Activated CD8-positive, alpha-beta T cell treated with anti-CD3 and anti-CD28 coated beads for 36 hours (primary cell): ENCODE data around the gene GPAT2. TPM values are rescaled to one million over a fixed set of nuclear protein-coding genes. Genes with fewer than 3 reads are reported as not detected.
A peak's percentile ranks its signal among the peaks of the same experiment; 100 is the strongest.
"Not testable (repeated sequence)": the region's sequence is repeated elsewhere in the genome, so short reads cannot be mapped to it uniquely, and the experiment has no call there.

Experiments used
- ATAC-seq: fragments of 200-7000 bp; cut with Tn5 transposase; one replicate; pipeline ENCODE4 v1.10.0; 2021; ENCODE audit warnings: mild to moderate bottlenecking, moderate library complexity
- CTCF ChIA-PET: fragments of 350-600 bp; sonication (Branson Sonifier 250); formaldehyde crosslinking; loops from one replicate; lab custom pipeline; 2021; ENCODE audit warnings: antibody characterized with exemption; lab: Charles Lee
- POLR2A ChIA-PET: fragments of 350-600 bp; sonication (Branson Sonifier 250); formaldehyde crosslinking; loops from one replicate; lab custom pipeline; 2021; ENCODE audit warnings: antibody characterized with exemption; lab: Charles Lee
- DNase-seq: peaks from one replicate; pipeline ENCODE4 v3.0.0-alpha.2; 2020
- H3K27ac Mint-ChIP-seq: one replicate; pipeline ENCODE4 v1.8.0; 2021; ENCODE audit warnings: mild to moderate bottlenecking, mixed read lengths
- H3K27me3 Mint-ChIP-seq: one replicate; pipeline ENCODE4 v1.8.0; 2021; ENCODE audit warnings: mixed read lengths
- H3K36me3 Mint-ChIP-seq: one replicate; pipeline ENCODE4 v1.8.0; 2021; ENCODE audit warnings: low read depth, mixed read lengths
- H3K4me1 Mint-ChIP-seq: one replicate; pipeline ENCODE4 v1.8.0; 2021; ENCODE audit warnings: low read depth, mixed read lengths
- H3K4me3 Mint-ChIP-seq: one replicate; pipeline ENCODE4 v1.8.0; 2021; ENCODE audit warnings: mild to moderate bottlenecking, moderate library complexity, mixed read lengths
- H3K9me3 Mint-ChIP-seq: one replicate; pipeline ENCODE4 v1.8.0; 2021; ENCODE audit warnings: mixed read lengths
- CTCF ChIP-seq: fragments of 200-600 bp; IDR thresholded peaks from one replicate; pipeline ENCODE4 v1.8.0; 2022; ENCODE audit warnings: antibody characterized with exemption, mild to moderate bottlenecking
- intact Hi-C: fragments of 100-400 bp; cut with micrococcal nuclease; formaldehyde crosslinking; loops from one replicate; pipeline ENCODE4 v1.10.0; 2022
- total RNA-seq, 2 experiments: library from RNA; stranded (reverse); gene quantifications; one replicate each; pipeline ENCODE4 v1.2.3, GENCODE V29; 2021

GPAT2 gene
- total RNA-seq, 2 experiments from 2014 or later, result 9.7 to 10.2 TPM

GRCh38 chr2:95992520-95993272, 42.0 kb downstream of the GPAT2 start:
- H3K9me3 Mint-ChIP-seq, H3K4me1 Mint-ChIP-seq, H3K36me3 Mint-ChIP-seq, intact Hi-C loops: not testable (repeated sequence)
- DNase-seq (peak; percentile 70), ATAC-seq (peak; percentile 69)
- ChIA-PET POLR2A (interaction anchor here (1.1 to 2.0 kb wide), 3 partner anchors 124 to 171 kb away, joined by 3 to 5 read pairs (median 4); no protein-coding TSS in a partner anchor), CTCF (interaction anchor here (0.6 to 2.9 kb wide), 40 partner anchors 9 to 769 kb away, joined by 3 to 34 read pairs (median 4); partner anchors contain the start of genes ADRA2B, ASTL, NCAPH and STARD7)
- Mint-ChIP-seq H3K4me3 (peak overlapping the region; percentile 79), H3K27me3 (peaks cover 17% of the 10 kb centered on the region), H3K27ac (peak overlapping the region; percentile 76)
- TF ChIP-seq CTCF, result peak; percentile 91

GRCh38 chr2:95992102-95992501, 42.6 kb downstream of the GPAT2 start:
- H3K9me3 Mint-ChIP-seq, H3K4me1 Mint-ChIP-seq, intact Hi-C loops, H3K36me3 Mint-ChIP-seq: not testable (repeated sequence)
- CTCF ChIA-PET, result interaction anchor here (0.6 to 2.9 kb wide), 37 partner anchors 9 to 769 kb away, joined by 3 to 34 read pairs (median 4); partner anchors contain the start of genes ADRA2B, ASTL, NCAPH and STARD7
- POLR2A ChIA-PET, result interaction anchor here (1.1 to 2.0 kb wide), 3 partner anchors 125 to 172 kb away, joined by 3 to 5 read pairs (median 4); no protein-coding TSS in a partner anchor
- Mint-ChIP-seq H3K4me3 (peak overlapping the region; percentile 74), H3K27ac (peak overlapping the region; percentile 83), H3K27me3 (peaks cover 16% of the 10 kb centered on the region)
- peak; percentile 48 for ATAC-seq
- peak; percentile 52 for DNase-seq

- H3K9me3 Mint-ChIP-seq, intact Hi-C loops, H3K4me1 Mint-ChIP-seq, H3K36me3 Mint-ChIP-seq: not testable (repeated sequence)
- Mint-ChIP-seq H3K27me3 (peaks cover 15% of the 10 kb centered on the region), H3K27ac (peak within 1 kb of the TSS; percentile 96), H3K4me3 (peak within 1 kb of the TSS; percentile 95)
- ATAC-seq, result peak; percentile 94
- CTCF ChIA-PET, result interaction anchor here (0.8 to 2.9 kb wide), 10 partner anchors 18 to 542 kb away, joined by 3 to 34 read pairs (median 4); partner anchors contain the start of genes ADRA2B and NCAPH
- POLR2A ChIA-PET, result interaction anchor here (0.6 to 2.0 kb wide), 3 partner anchors 153 to 172 kb away, joined by 3 to 5 read pairs (median 3); no protein-coding TSS in a partner anchor
- peak; percentile 40 for DNase-seq
These were observed 43.2 kb downstream of the GPAT2 start, which contains the start of gene ANKRD36C for GRCh38 chr2:95991351-95992094. Gene ANKRD36C (minus strand): TSS chr2:95991824. CDS start chr2:95991708, 116 bp downstream.

GRCh38 chr2:95990884-95991283, 43.8 kb downstream of the GPAT2 start:
- ChIA-PET POLR2A (interaction anchor here (0.6 to 2.0 kb wide), 3 partner anchors 153 to 173 kb away, joined by 3 to 5 read pairs (median 3); no protein-coding TSS in a partner anchor), CTCF (interaction anchor here (0.8 to 2.9 kb wide), 4 partner anchors 126 to 338 kb away, joined by 3 to 28 read pairs (median 11); partner anchors contain the start of gene ADRA2B)
- H3K27ac Mint-ChIP-seq, ATAC-seq, H3K4me1 Mint-ChIP-seq, H3K36me3 Mint-ChIP-seq, H3K9me3 Mint-ChIP-seq, intact Hi-C loops: not testable (repeated sequence)
- peaks cover 12% of the 10 kb centered on the region for H3K27me3 Mint-ChIP-seq
- H3K4me3 Mint-ChIP-seq, result peak overlapping the region; percentile 62
- DNase-seq, result peak; percentile 27

Other genes with a start within 250 kb of the GPAT2 start
- 10 to 100 TPM; 37.4 to 41.5 TPM for gene ANKRD36C, start 43.1 kb downstream of the GPAT2 start, total RNA-seq
- gene ADRA2B, start 81.7 kb upstream of the GPAT2 start, total RNA-seq, result under 1 TPM; 0.29 to 0.34 TPM
- 1 to 10 TPM; 1.8 to 2.7 TPM for gene ASTL, start 103.6 kb upstream of the GPAT2 start, total RNA-seq
- 100 to 1,000 TPM; 311 to 313 TPM for gene DUSP2, start 110.5 kb upstream of the GPAT2 start, total RNA-seq
- gene STARD7, start 173.9 kb upstream of the GPAT2 start, total RNA-seq, result 100 to 1,000 TPM; 145 to 149 TPM
- gene TMEM127, start 231.1 kb upstream of the GPAT2 start, total RNA-seq, result 10 to 100 TPM; 13.1 to 15.0 TPM
- gene CIAO1, start 231.3 kb upstream of the GPAT2 start, total RNA-seq, result 10 to 100 TPM; 72.1 to 72.3 TPM